PC-9 (cell line): ENCODE data around the gene SLC38A10.

ENCODE experiments used
- CTCF ChIP-seq: fragments of 200-600 bp; sonication (generic); conservative IDR thresholded peaks from 2 replicates; pipeline ENCODE4 v1.6.1; 2017; ENCODE audit warnings: mixed run types, antibody characterized with exemption, mild to moderate bottlenecking, moderate library complexity
- EZH2 ChIP-seq: fragments of 200-600 bp; sonication (generic); IDR thresholded peaks from 2 replicates; pipeline ENCODE4 v1.8.0; 2017; ENCODE audit warnings: antibody characterized with exemption, low read depth

GRCh38 chr17:81257533-81257932 lies 37.6 kb downstream of the SLC38A10 start:
- TF ChIP-seq EZH2 (no peak), CTCF (no peak)
